DND-41 (cell line): Measurements from ENCODE around the gene GIT1.
A peak's percentile ranks its signal among the peaks of the same experiment; 100 is the strongest.

ENCODE experiments used
- CTCF ChIP-seq: IDR thresholded peaks from 2 replicates; pipeline ENCODE4 v1.5.1; 2012; ENCODE audit warnings: borderline replicate concordance, low read length, moderate library complexity, mild to moderate bottlenecking; ENCODE audit not compliant: poor library complexity, severe bottlenecking; ENCODE audit errors: extremely low read depth
- EZH2 ChIP-seq: IDR thresholded peaks from 3 replicates; pipeline ENCODE4 v1.6.1; 2012; ENCODE audit warnings: borderline replicate concordance, low read depth, mild to moderate bottlenecking, moderate library complexity, low read length, inconsistent platforms; ENCODE audit not compliant: severe bottlenecking

- peak; percentile 43 for TF ChIP-seq CTCF
- TF ChIP-seq EZH2 = no peak
Observed at GRCh38 chr17:29572691-29573557, 16.5 kb downstream of the GIT1 start.
